ENCODE results near the gene HEPACAM2. TPM values are rescaled to one million over a fixed set of nuclear protein-coding genes. Genes with fewer than 3 reads are reported as not detected.
A peak's percentile ranks its signal among the peaks of the same experiment; 100 is the strongest.

HEPACAM2 gene
- not detected in 2 replicates for total RNA-seq (2014; rRNA removed; shearing (Covaris generic))

DNA sequence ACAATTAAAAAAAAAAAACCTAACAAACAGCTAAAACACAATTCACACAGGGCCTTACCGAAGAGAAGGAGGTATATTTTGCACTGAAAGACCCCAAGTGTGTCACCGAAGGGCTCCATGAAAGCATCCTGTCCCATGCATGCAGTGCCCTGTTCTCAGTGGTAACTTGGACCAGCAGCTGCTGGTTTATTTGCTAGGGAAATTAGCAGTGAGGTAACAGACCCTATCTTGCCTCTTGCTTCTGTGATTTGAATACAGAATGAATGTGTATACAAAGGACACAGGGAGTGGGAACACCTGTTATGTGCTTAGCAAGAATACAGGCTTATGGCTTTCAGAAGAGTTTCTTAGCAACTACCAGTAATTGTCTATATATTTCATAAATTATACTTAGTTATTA lies at the start of gene HEPACAM2:
Gene HEPACAM2 (minus strand): TSS at position 160 of the 400 bp plus-strand sequence.
- DNase-seq (ENCODE audit: low spot score) = no peak
- in situ Hi-C loops (cut with HindIII; ENCODE audit: low sequenced_read_pairs) = no loop called here

DNA sequence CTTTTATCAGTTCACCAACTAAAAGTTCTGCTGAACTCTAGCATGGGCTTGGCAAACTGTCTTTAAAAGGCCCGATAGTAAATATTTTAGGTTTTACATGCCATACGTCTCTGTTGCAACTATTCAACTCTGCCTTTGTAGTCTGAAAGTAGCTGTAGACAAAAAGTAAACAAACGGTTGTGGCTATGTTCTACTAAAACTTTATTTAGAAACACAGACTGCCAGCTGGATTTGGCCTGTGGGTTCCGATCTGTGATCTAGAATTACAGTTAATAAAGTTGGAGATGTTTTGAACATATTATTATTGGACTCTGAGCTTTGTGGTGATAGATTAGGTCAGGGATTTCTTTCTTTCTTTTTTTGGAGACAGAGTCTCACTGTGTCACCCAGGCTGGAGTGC lies 39.0 kb upstream of the HEPACAM2 start:
- no peak for DNase-seq (ENCODE audit: low spot score)
- in situ Hi-C loops (cut with HindIII; ENCODE audit: low sequenced_read_pairs) = no loop called here

DNA sequence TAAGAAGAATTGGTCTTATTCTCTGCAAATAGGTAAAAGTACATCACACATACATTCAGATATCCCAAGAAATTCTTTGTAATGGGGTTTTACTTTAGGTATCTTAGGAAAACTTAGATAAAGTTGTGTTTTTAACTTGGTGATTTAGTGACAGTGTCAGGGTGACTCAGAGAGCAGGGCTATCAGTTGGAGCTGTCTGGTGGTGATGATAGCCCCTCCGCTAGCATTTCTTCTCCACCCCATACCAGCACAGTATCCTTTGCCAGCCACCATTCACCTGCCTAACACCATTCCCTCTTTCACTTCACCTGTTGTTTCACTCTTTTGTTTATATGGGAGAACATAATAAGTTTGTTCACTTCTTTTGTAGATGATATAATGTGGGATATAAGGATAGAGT lies 36.3 kb upstream of the HEPACAM2 start:
- in situ Hi-C loops (cut with HindIII; ENCODE audit: low sequenced_read_pairs) = no loop called here
- no peak for DNase-seq (ENCODE audit: low spot score)

DNA sequence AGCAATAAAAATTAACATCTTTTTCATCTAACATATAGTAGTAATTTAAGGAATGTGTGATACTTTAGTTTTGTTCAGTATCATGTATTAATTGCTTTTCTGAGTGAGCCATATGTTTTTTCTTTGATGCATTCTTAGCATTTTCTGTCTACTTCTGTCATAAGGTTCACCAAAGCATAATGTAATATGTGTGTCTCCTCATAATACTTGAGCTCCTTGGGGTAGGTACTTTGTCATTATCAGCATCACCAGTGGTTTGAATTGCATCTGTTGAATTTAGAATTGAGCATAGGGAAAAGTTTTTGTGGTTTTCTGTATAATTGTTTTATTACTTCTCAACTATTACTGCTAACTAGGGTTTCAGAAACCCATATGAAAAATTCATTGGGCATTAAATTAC lies 32.4 kb upstream of the HEPACAM2 start:
- in situ Hi-C loops (cut with HindIII; ENCODE audit: low sequenced_read_pairs) = no loop called here
- no peak for DNase-seq (ENCODE audit: low spot score)

DNA sequence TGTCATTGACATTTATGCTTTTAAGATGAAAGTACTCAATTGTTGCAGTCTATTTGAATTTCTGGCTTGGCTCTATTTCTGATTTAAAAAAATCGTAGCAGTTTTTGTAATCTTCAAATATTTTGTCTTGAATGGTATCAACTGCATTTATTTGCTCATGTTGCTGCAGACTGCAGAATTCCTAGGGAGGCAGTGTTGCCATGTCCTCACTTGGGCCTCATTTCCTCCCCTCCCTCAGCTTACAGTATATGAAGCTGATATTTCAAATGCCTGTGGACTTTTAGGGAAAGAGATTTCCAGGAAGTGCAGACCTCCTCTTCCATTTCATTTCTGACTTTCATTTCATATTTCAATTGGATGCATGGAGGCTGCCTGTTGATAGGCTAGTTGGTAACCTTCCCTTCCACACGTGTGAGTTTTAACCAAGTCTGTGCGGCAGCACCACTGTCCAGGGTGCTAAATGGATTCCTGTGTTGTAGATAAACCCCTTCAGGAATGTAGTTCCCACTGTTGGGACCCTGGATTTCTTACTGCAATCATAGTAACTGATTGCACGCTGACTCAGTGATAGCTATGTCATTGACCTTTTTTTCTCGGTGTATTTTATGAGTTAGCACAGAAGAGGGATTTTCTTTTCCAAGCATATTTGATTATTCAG lies 23.4 kb upstream of the HEPACAM2 start:
- in situ Hi-C loops (cut with HindIII; ENCODE audit: low sequenced_read_pairs) = no loop called here
- DNase-seq (ENCODE audit: low spot score) = no peak

DNA sequence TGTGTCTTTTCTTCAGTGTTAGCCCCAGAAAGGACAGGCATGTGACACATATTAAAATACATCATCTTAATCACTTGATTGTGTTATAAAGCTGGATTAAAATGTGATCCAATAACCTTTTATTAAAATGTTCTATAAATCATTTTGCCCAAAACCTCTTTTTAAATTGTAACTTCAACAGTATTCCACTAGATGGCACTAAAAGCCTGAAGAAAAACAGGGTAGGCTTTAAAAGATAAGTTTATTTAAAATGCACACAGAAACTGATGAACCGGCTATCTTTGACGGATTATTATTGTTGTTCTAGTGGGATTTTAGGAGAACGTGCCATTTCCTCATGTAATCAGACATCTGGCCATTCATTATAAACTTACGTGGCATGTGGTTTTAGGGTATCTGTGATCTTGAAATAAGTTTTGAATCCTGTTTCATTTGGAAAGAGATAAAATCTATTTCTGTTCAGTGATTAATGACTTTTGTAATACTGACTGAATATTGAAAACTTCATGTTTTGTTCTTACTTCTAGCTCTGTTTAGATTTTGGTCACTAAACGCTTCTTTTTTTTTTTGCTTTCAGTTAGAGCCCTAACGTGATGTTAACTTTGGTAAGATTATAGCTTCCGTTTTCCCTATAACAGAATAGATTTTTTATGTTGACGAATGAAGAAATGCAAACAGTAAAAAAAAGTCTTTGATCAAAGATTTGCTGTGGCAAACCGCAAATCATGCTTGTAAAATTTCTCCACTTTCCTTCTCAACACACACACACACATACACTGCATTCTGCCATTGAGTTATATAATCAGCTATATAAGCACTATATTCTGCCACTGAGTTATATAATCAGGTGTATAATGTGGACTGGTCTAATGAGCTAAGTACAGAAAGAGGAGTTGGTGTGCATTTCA lies 19.5 kb upstream of the HEPACAM2 start:
- in situ Hi-C loops (cut with HindIII; ENCODE audit: low sequenced_read_pairs) = no loop called here
- peak; percentile 47 for DNase-seq (ENCODE audit: low spot score)

DNA sequence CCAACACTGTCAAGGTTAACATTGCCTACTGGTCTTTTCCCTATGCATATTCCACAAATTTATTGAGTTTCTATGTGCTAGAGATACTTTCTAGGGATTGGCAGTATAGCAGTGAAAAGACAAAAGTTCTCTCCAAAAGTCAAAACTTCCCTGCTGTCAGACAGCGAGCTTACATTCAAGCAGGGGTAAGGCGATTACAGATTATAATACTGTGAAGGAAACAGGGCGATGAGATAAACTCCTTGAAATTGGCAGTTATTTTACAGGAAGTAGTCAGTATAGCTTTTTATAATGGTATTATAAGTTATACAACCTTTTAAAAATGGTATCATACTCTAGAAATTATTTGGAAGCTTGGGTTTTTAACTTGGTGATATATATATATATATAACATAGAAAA lies 15.8 kb upstream of the HEPACAM2 start:
- in situ Hi-C loops (cut with HindIII; ENCODE audit: low sequenced_read_pairs) = no loop called here
- no peak for DNase-seq (ENCODE audit: low spot score)

DNA sequence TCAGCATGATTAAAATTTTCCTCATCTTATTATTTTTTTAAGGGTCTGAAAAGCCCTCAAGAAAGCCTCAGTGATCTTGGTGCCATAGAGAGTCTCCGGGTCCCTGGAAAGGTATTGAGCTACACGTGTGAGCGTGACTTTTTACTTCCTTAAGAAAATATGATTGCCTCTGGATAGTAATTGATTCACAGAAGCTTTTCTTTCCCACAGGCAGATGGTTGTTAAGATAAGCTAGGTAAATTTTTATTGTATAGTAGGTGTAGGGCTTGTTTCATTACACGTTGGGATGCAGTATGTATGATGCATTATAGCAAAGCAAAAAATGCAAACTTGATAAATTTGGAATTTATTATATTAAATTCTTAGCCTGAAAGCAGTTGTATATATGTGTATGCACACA lies 13.6 kb upstream of the HEPACAM2 start:
- no peak for DNase-seq (ENCODE audit: low spot score)
- in situ Hi-C loops (cut with HindIII; ENCODE audit: low sequenced_read_pairs) = no loop called here

DNA sequence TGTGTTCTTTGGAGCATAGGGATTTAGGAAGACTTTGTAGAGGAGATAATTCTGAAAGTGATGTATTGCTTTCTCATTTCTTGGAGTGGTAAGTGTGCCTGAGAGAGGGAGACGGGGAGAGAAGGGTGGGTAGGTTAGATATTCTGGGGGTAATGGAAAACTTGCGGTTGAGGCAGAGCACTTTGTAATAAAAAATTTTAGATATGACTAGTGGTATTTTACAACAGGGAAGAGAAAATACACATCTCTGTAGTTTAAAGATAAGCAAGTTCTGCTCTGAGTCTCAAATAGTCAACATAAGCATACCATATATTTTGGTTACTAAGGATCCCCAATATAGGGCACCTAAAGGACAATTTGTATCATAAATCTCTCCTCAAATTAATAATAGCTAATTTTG lies 12.5 kb upstream of the HEPACAM2 start:
- DNase-seq (ENCODE audit: low spot score) = no peak
- in situ Hi-C loops (cut with HindIII; ENCODE audit: low sequenced_read_pairs) = no loop called here

DNA sequence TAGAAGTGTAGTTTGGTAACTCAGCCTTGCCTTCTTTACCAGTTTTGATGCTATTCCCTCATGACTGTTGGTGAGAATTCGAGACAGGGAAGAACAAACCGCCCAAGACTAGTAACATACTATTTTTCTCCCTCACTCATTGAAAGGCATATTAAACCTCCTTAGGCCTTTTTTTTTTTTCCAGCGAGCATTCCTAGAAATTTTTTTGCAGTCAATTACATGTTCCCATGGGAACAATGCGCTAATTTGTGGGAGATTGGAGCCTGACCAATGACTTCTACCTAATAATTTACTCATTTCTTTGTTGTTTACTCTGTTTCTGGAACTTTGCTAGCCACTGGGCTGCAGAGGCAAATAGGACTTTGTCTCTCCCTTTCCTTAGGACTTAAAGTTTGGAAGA lies 11.9 kb upstream of the HEPACAM2 start:
- DNase-seq (ENCODE audit: low spot score) = no peak
- in situ Hi-C loops (cut with HindIII; ENCODE audit: low sequenced_read_pairs) = no loop called here

DNA sequence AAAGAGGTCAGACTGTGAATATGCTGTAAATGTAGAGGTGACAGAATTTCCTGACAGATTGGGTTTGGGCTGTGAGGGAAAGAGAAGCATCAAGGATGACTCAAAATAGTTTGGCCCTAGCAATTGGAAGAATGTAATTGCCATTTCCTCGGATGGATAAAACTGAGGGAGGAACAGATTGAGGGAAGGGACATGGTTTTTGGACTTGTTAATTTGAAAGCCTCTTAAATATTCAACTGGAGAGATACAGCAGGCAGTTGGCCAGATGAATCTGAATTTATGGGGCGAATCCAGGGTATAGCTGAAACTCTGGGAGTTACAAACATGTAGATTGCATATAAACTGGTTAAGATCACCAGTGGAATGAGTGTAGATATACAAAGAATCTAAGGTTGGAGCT lies 9.3 kb upstream of the HEPACAM2 start:
- no peak for DNase-seq (ENCODE audit: low spot score)
- in situ Hi-C loops (cut with HindIII; ENCODE audit: low sequenced_read_pairs) = no loop called here

DNA sequence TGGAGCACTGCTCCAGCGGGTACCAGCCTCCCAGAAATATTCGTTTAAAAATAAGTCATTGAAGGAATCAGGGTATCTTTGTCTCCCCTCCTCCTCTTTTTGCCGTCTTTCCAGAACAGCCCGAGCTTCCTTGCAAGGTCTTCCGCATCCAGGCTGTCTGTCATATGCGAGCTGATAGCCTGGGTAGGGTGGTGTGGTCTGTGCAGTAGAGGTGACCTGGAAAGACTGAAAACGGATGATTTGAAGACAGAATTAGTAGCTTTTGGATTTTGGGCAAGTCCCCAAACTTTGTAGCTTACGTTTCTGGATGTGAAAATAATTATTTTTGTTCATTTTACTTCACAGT lies 6.4 kb upstream of the HEPACAM2 start:
- in situ Hi-C loops (cut with HindIII; ENCODE audit: low sequenced_read_pairs) = no loop called here
- no peak for DNase-seq (ENCODE audit: low spot score)

DNA sequence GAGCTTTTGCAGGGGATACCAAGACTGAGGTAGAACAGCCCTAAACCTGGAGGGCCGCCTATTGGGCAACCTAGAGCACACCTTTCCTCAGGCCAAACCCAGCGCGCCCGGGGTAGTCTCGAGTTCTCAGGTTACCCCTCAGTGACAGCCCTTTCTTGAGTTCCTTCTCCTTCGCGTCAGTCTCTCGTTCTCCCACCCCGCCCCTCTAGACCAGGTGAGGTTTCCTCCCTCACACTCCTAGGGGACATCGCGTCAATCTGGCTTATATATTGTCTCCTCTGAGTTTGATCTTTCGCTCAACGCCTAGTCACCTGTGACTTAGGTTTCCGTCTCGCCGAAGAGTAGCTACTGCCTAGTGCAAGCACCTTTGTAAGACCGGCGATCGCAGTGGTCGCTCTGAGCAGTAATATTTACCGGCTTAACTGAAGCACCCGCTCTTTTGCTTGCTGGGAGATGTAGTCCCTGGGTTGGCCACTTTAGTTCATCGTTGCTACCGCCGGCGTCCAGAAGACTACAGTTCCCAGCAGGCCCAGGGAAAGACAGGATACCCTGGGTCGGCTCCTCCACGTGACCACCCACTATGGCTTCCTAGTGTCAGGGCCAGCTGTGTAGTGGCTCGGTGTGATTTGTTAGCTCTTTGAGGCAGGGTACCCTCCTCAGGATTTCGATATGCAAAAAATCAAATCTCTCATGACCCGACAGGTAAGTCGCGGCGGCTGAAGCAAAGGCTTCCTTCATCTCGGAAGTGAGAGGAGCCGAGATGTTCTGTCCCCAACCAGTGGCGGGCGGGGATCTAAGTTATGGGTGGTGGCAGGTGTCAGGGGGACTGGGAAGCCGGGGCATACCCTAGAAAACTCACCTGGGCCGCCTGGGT lies 5.8 kb upstream of the HEPACAM2 start, which contains the start of gene VPS50:
Gene VPS50 (plus strand): TSS at position 568 of the 874 bp plus-strand sequence. CDS start 102 bp downstream, at position 670.
- peak; percentile 99 for DNase-seq (ENCODE audit: low spot score)
- in situ Hi-C loops (cut with HindIII; ENCODE audit: low sequenced_read_pairs) = no loop called here

DNA sequence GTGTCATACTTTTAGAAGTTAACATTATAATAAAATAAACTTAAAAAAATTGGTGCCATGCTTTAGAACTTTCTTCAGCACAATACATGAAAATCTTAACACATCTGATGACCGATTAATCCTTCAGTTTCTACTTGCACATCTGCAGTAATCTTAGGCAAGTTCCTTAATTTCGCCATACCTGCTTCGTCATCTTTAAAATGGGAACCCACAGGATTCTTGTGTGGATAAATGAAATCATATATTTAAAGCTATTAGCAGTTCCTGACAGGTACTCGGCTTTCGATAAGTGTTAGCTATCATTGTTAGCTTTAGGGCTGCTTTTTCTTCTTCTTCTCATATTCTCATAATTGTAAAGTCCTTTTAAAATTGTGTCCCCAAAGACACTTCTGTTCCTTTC lies 5.0 kb upstream of the HEPACAM2 start:
- no peak for DNase-seq (ENCODE audit: low spot score)
- in situ Hi-C loops (cut with HindIII; ENCODE audit: low sequenced_read_pairs) = no loop called here

DNA sequence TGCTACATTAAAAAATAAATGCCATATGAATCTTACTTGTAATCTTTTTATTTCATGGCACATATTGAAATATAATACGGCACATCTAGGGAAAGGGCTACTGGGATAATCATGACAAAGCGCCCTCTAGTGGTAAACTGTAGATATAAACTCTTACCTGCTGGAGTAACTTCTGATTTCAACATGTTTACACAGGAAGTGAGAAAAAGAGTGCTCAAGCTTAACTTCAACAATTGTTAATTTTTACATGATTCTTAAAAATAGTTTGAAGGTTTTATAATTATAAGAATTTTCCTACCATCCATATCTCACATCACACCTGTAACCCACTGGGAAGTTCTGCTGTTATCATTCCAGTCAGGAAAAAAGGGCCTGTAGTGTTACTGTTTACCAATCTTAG lies 2.0 kb upstream of the HEPACAM2 start:
- in situ Hi-C loops (cut with HindIII; ENCODE audit: low sequenced_read_pairs) = no loop called here
- DNase-seq (ENCODE audit: low spot score) = peak; percentile 63

DNA sequence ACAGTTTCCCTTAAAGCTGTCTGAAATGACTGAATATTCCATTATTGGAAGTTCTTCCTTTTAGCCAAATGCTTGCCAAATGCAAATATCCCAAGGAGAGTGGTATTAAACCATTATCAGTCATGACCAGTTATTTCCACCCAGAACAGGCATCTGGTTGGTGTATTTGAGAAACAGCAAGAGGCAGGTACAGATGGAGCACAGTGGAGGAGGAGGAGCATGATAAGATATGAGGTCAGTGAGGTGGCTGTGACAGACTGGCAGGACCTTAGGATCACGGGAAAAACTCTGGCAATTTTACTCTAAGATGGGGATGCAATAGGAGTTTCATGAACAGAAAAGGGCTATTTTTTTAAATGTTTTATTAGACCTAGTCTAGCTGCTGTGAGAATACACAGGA lies 6.4 kb downstream of the HEPACAM2 start:
- DNase-seq (ENCODE audit: low spot score) = no peak
- in situ Hi-C loops (cut with HindIII; ENCODE audit: low sequenced_read_pairs) = no loop called here

DNA sequence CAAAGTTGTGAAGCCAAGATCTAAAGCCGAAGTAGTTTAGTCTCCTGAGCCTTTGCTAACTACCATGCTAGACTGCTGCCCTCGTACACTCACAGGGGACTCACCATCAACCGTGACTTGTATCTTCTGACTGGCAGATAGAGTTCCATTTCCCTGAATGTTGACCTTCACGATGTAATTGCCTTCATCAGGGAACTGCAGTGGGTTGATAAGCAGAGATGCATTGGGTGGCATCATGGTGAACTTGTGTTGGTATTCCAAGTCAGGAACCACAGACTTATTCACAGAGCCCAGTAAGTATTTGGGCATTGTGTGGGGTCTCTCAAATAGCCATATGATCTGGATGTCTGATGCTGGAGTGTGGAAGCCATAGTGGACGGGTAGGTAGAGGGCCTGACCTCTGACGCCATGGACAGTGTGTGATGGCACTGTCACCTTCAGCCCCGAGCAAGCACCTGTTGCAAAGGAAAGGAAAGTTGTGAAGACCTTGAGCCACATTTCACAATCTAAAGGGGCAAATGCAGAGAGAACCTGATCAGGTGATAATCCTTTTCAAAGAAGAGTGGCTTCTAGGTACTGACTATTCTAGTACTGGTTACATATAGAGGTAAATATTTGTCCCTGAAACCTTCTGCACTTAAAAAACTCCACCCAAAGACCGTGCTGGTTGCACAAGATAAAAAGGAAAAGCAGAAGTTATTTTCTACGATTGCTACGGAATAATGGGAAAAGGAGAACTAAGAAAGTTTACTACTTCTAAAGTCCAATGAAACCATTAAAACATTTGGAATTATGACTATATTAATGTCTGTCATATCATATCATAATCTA lies 7.1 kb downstream of the HEPACAM2 start:
- DNase-seq (ENCODE audit: low spot score) = no peak
- in situ Hi-C loops (cut with HindIII; ENCODE audit: low sequenced_read_pairs) = no loop called here

DNA sequence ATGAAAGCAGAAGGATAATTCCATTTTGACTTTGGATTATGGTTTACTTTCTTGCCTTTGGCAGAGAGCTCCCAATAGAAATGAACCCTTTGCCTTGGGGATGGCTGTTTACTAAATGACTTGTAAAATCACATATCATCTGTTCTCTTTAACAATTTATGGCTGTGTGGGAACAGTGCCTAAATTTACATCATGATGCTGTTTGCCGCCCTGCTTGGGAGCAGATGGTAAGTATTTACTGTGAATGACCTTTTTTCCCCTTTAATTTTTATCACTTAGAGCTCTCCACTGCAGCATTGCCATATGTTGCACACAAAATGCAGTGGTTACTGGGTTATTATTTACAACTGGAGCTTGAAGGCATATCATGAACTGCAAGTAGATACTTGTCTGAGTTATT lies 13.4 kb downstream of the HEPACAM2 start:
- in situ Hi-C loops (cut with HindIII; ENCODE audit: low sequenced_read_pairs) = no loop called here
- no peak for DNase-seq (ENCODE audit: low spot score)

DNA sequence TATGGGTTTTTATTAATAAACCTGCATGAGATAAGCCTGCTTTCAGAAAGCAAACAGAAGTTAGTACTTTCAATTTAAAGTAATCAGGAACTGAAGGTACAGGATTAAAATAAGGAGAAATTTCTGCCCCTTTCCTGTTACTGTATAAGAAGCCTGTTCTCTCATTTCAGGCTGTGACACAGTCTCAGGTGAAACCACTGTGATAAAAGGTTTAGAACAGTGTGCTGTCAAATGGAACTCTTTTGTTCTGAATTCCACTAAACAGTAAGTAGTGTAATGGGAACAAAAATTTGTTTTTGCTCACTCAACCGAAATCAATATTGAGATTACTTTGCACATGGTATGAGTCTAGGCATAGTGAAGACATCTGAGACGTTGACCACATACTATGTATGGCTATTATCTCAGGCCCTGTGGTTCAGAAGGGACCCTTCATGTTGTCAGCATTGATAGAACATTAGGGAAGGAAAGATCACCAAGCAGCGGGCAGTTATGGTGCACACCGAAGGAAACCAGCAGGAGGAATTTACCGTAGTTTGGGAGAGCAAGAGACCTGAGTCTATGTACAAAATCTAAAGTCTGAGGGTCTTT lies 14.9 kb downstream of the HEPACAM2 start:
- no peak for DNase-seq (ENCODE audit: low spot score)
- in situ Hi-C loops (cut with HindIII; ENCODE audit: low sequenced_read_pairs) = no loop called here
